GM12878 (cell line): Measurements from ENCODE around the gene COPE. TPM values are rescaled to one million over a fixed set of nuclear protein-coding genes. Genes with fewer than 3 reads are reported as not detected.

ENCODE experiments used
- ATAC-seq: fragments of 200-7000 bp; cut with Tn5 transposase; 3 replicates; pipeline ENCODE4 v1.9.1; 2020; ENCODE audit warnings: mild to moderate bottlenecking, moderate library complexity
- BruUV-seq: library from RNA; stranded (reverse); fragments of 400-500 nt; replicated peaks from 2 replicates; lab custom pipeline; 2021; lab: Mats Ljungman, UMichigan
- CTCF ChIA-PET: fragments of 300-600 bp; sonication (Branson Sonifier 250); formaldehyde crosslinking; extraction: SDS; loops from one replicate; lab custom pipeline; 2021; ENCODE audit warnings: inconsistent platforms; lab: Yijun Ruan, JAX
- POLR2A ChIA-PET: fragments of 350-600 bp; formaldehyde crosslinking; extraction: SDS; loops from one replicate; lab custom pipeline; 2021; ENCODE audit warnings: inconsistent platforms; lab: Charles Lee
- RAD21 ChIA-PET: fragments of 300-600 bp; sonication (Branson Sonifier 250); formaldehyde crosslinking; loops from one replicate; lab custom pipeline; 2023; ENCODE audit warnings: antibody characterized with exemption; ENCODE audit not compliant: unreplicated experiment; lab: Charles Lee
- SMC1A ChIA-PET: fragments of 300-600 bp; sonication (Branson Sonifier 250); formaldehyde crosslinking; loops from one replicate; lab custom pipeline; 2023; ENCODE audit not compliant: unreplicated experiment, uncharacterized antibody; lab: Charles Lee
- DNase-seq: peaks from one replicate; pipeline ENCODE4 v3.0.0-alpha.2; 2011; ENCODE audit warnings: low read depth, low spot score
- FAIRE-seq: peaks from 3 replicates; lab custom pipeline; 2011; peaks lifted over from hg19 to GRCh38; lab: Jason Lieb, UNC
- H2AFZ ChIP-seq: 2 replicates; pipeline ENCODE4 v1.6.0; 2011; ENCODE audit warnings: low read depth, low read length, control low read depth; ENCODE audit not compliant: control insufficient read depth
- H3K27ac ChIP-seq: 2 replicates; pipeline ENCODE4 v1.5.1; 2011; ENCODE audit warnings: control low read depth; ENCODE audit not compliant: control insufficient read depth, insufficient read depth
- H3K27me3 ChIP-seq, 2 experiments: replicated peaks in 1 of 2; 2 replicates each; pipeline versions ENCODE4 v1.6.0 to v1.6.1; 2011; ENCODE audit warnings: low read length in 1 of 2; ENCODE audit not compliant: control insufficient read depth in 2 of 2, insufficient read depth in 2 of 2
- H3K36me3 ChIP-seq, 2 experiments: 2 replicates each; pipeline ENCODE4 v1.5.1; 2011; ENCODE audit warnings: low read length in 1 of 2; ENCODE audit not compliant: control insufficient read depth in 2 of 2, insufficient read depth in 2 of 2
- H3K4me1 ChIP-seq: 2 replicates; pipeline ENCODE4 v1.6.1; 2011; ENCODE audit warnings: mild to moderate bottlenecking, low read length, moderate library complexity, mixed read lengths; ENCODE audit not compliant: control insufficient read depth, insufficient read depth
- H3K4me2 ChIP-seq: 2 replicates; pipeline ENCODE4 v1.6.0; 2011; ENCODE audit warnings: control low read depth; ENCODE audit not compliant: control insufficient read depth, insufficient read depth
- H3K4me3 ChIP-seq: fragments of 200-600 bp; sonication (generic); 2 replicates; pipeline ENCODE4 v1.5.1; 2016
- H3K79me2 ChIP-seq: 2 replicates; pipeline ENCODE4 v1.6.0; 2011; ENCODE audit warnings: low read length; ENCODE audit not compliant: control insufficient read depth, insufficient read depth
- H3K9ac ChIP-seq: 2 replicates; pipeline ENCODE4 v1.8.0; 2011; ENCODE audit warnings: low read length, control low read depth, mixed read lengths; ENCODE audit not compliant: control insufficient read depth, insufficient read depth
- H3K9me3 ChIP-seq: replicated peaks from 3 replicates; pipeline ENCODE4 v1.5.1; 2011; ENCODE audit warnings: mild to moderate bottlenecking, low read length; ENCODE audit not compliant: control insufficient read depth, insufficient read depth
- H4K20me1 ChIP-seq: 2 replicates; pipeline ENCODE4 v1.6.0; 2011; ENCODE audit not compliant: control insufficient read depth, insufficient read depth
- IKZF2 ChIP-seq, 2 experiments: fragments of 450-650 bp; IDR thresholded peaks; 2 replicates each; pipeline ENCODE4 v1.6.1; 2017; ENCODE audit warnings: mild to moderate bottlenecking in 2 of 2, moderate library complexity in 2 of 2
- NRF1 ChIP-seq: conservative IDR thresholded peaks from 2 replicates; pipeline ENCODE4 v1.6.1; 2011; ENCODE audit warnings: mild to moderate bottlenecking, low read depth, low read length, improper control_type of control experiment
- POLR2A ChIP-seq: IDR thresholded peaks from 2 replicates; pipeline ENCODE4 v1.6.1; 2011; ENCODE audit warnings: low read depth, mild to moderate bottlenecking, low read length
- ZBTB40 ChIP-seq: fragments of 450-650 bp; IDR thresholded peaks from 2 replicates; pipeline ENCODE4 v1.6.1; 2016; ENCODE audit warnings: mild to moderate bottlenecking, moderate library complexity, borderline replicate concordance
- WGBS: methylation state at CpG from one replicate; pipeline ENCODE4 v1.1.6; 2016; ENCODE audit warnings: low lambda C conversion rate; ENCODE audit not compliant: insufficient replicate concordance, insufficient coverage; ENCODE audit errors: missing lambda C conversion rate; 5-methylcytosine and 5-hydroxymethylcytosine counted together
- in situ Hi-C: fragments of 300-500 bp; cut with MboI; formaldehyde crosslinking; loops from 9 replicates; pipeline ENCODE4 v1.14.3; 2018; ENCODE audit warnings: mixed read lengths
- intact Hi-C: fragments of 100-400 bp; cut with micrococcal nuclease; formaldehyde crosslinking; loops from one replicate; pipeline ENCODE4 v1.14.2; 2022; ENCODE audit not compliant: unreplicated experiment
- polyA plus RNA-seq, 11 experiments: library from polyadenylated mRNA; depleted of rRNA in 4 of 11; unstranded in 6 of 11; stranded (reverse) in 5 of 11; fragments of >200 nt; fragmentation: Nextera tagmentation in 4 of 11; fragmentation: Illumina TruSeq in 1 of 11; extraction: Ambion mirVana in 4 of 11; extraction: Trizol in 1 of 11; gene quantifications; 1 replicate in 1 of 11; 2 replicates in 10 of 11; pipeline versions ENCODE4 v1.2.1 to v1.2.3, GENCODE V29; 2011 to 2016; ENCODE audit warnings: inconsistent platforms in 2 of 11, missing spikeins in 2 of 11, low read depth in 1 of 11
- total RNA-seq, 4 experiments: library from RNA; depleted of rRNA in 3 of 4; stranded (reverse); fragments of >200 nt in 3 of 4; fragmentation: Illumina TruSeq in 1 of 4; extraction: Trizol in 1 of 4; gene quantifications; 2 replicates each; pipeline versions ENCODE4 v1.2.1 to v1.2.3, GENCODE V29; 2013 to 2021

COPE gene
- total and polyA plus RNA-seq, 10 of the 15 experiments (the other 5 are each of a cell fraction or from before 2014, with no cell fraction given): 3.5 to 464 (median 222) TPM

- Histone ChIP-seq H3K36me3 (peaks cover 11 to 16% of the 10 kb centered on the region in 2 experiments; a peak in 3 of 4 replicates), H3K4me3 (no peak overlapping the region), H3K4me1 (no peaks in the 10 kb centered on the region), H3K27ac (no peak overlapping the region), H3K4me2 (no peak overlapping the region), H3K9me3 (no peaks in the 10 kb centered on the region), H3K79me2 (no peaks in the 10 kb centered on the region), H3K27me3 (no peaks in the 10 kb centered on the region), H2AFZ (no peak overlapping the region), H4K20me1 (no peaks in the 10 kb centered on the region), H3K9ac (no peak overlapping the region)
- no peak for DNase-seq
- POLR2A ChIA-PET: interaction anchor here (0.6 kb wide), 1 partner anchor 192 kb away, joined by 4 read pairs; no protein-coding TSS in a partner anchor
- 90% methylated on average over 24 of the region's 26 CpGs for WGBS
- intact Hi-C loops (no loop called here), in situ Hi-C loops (no loop called here)
- TF ChIP-seq IKZF2 (IDR thresholded peaks at IDR 0.05) (no peak), POLR2A (peak; percentile 6; the same call in 1 of the 2 replicates)
- ATAC-seq: no peak
- RAD21 ChIA-PET: no interaction called here
- no peak for FAIRE-seq
- CTCF ChIA-PET: no interaction called here
- SMC1A ChIA-PET: no interaction called here
- BruUV-seq: TSS peak; percentile 56
Observed at GRCh38 chr19:18928018-18928805, 9.0 kb upstream of the COPE start.

- Histone ChIP-seq H3K9ac (no peak overlapping the region), H2AFZ (no peak overlapping the region), H3K27ac (no peak overlapping the region), H3K4me3 (no peak overlapping the region), H4K20me1 (no peaks in the 10 kb centered on the region), H3K9me3 (no peaks in the 10 kb centered on the region), H3K27me3 (no peaks in the 10 kb centered on the region), H3K4me1 (peaks cover 8% of the 10 kb centered on the region), H3K36me3 (peaks cover 15 to 23% of the 10 kb centered on the region in 2 experiments; a peak in 3 of 4 replicates), H3K79me2 (peaks cover 13% of the 10 kb centered on the region), H3K4me2 (no peak overlapping the region)
- DNase-seq (no peak), FAIRE-seq (no peak), ATAC-seq (no peak)
- RAD21 ChIA-PET: no interaction called here
- CTCF ChIA-PET: interaction anchor here (0.9 kb wide), 1 partner anchor 43 kb away, joined by 3 read pairs; no protein-coding TSS in a partner anchor
- 93% methylated on average over 15 of the region's 15 CpGs for WGBS
- POLR2A ChIA-PET: no interaction called here
- SMC1A ChIA-PET: no interaction called here
- TF ChIP-seq NRF1 (no peak), ZBTB40 (no peak)
- BruUV-seq: no TSS peak
- in situ Hi-C loops (no loop called here), intact Hi-C loops (no loop called here)
Observed at GRCh38 chr19:18924684-18925213, 5.6 kb upstream of the COPE start.
